HepG2 (cell line): ENCODE data around the gene KRTAP12-4. TPM values are rescaled to one million over a fixed set of nuclear protein-coding genes. Genes with fewer than 3 reads are reported as not detected.

Source experiments
- ATAC-seq: fragments of 200-7000 bp; cut with Tn5 transposase; 3 replicates; pipeline ENCODE4 v1.9.1; 2020; ENCODE audit warnings: mild to moderate bottlenecking, moderate library complexity
- BruUV-seq: library from RNA; stranded (reverse); fragments of 400-500 nt; replicated peaks from 2 replicates; lab custom pipeline; 2021; lab: Mats Ljungman, UMichigan
- CTCF ChIA-PET: fragments of 300-600 bp; formaldehyde crosslinking; extraction: SDS; loops from one replicate; lab custom pipeline; 2021; ENCODE audit warnings: low total read pairs, inconsistent platforms, low intra/inter-chr PET ratio; lab: Yijun Ruan, JAX
- POLR2A ChIA-PET: fragments of 350-600 bp; sonication (Branson Sonifier 250); formaldehyde crosslinking; loops from one replicate; lab custom pipeline; 2020; ENCODE audit warnings: antibody characterized with exemption, inconsistent platforms; lab: Yijun Ruan, JAX
- DNase-seq: peaks from one replicate; pipeline ENCODE4 v3.0.0-alpha.2; 2015; ENCODE audit warnings: low spot score
- FAIRE-seq: peaks from 3 replicates; lab custom pipeline; 2011; peaks lifted over from hg19 to GRCh38; lab: Jason Lieb, UNC
- H2AFZ ChIP-seq: one replicate; pipeline ENCODE4 v1.6.1; 2011; ENCODE audit warnings: low read length, inconsistent platforms
- H3K27ac ChIP-seq: fragments of 300-600 bp; 3 replicates; pipeline ENCODE4 v1.8.0; 2011; ENCODE audit warnings: mixed run types, mild to moderate bottlenecking, mixed read lengths, low read length, inconsistent platforms; ENCODE audit not compliant: insufficient read depth; ENCODE audit errors: extremely low read length
- H3K27me3 ChIP-seq, 2 experiments: fragments of 200-600 bp in 1 of 2; 2 replicates in 1 of 2; 3 replicates in 1 of 2; pipeline versions ENCODE4 v1.6.0 to v1.8.0; 2011; ENCODE audit warnings: low read length in 2 of 2, mild to moderate bottlenecking in 2 of 2, moderate library complexity in 2 of 2, inconsistent platforms in 1 of 2; ENCODE audit not compliant: insufficient read depth in 2 of 2, control insufficient read depth in 1 of 2
- H3K36me3 ChIP-seq, 2 experiments: fragments of 200-600 bp in 1 of 2; replicated peaks in 1 of 2; 2 replicates in 1 of 2; 3 replicates in 1 of 2; pipeline versions ENCODE4 v1.5.1 to v1.8.0; 2011; ENCODE audit warnings: low read length in 2 of 2, inconsistent platforms in 1 of 2; ENCODE audit not compliant: insufficient read depth in 2 of 2, control insufficient read depth in 1 of 2
- H3K4me1 ChIP-seq: 2 replicates; pipeline ENCODE4 v1.5.1; 2012; ENCODE audit warnings: low read length, inconsistent platforms; ENCODE audit not compliant: insufficient read depth
- H3K4me2 ChIP-seq: 2 replicates; pipeline ENCODE4 v1.6.0; 2011; ENCODE audit warnings: low read depth, low read length, inconsistent platforms
- H3K4me3 ChIP-seq, 3 experiments: fragments of 200-600 bp in 1 of 3; sonication (generic), shearing (Covaris generic) in 1 of 3; replicated peaks in 1 of 3; 2 replicates each; pipeline ENCODE4 v1.5.1; 2011 to 2016; ENCODE audit warnings: low read length in 3 of 3, inconsistent platforms in 2 of 3, low read depth in 2 of 3, mild to moderate bottlenecking in 2 of 3, control low read depth in 1 of 3, mixed read lengths in 1 of 3; ENCODE audit not compliant: insufficient read depth in 1 of 3
- H3K79me2 ChIP-seq: one replicate; pipeline ENCODE4 v1.6.1; 2011; ENCODE audit warnings: low read length, inconsistent platforms; ENCODE audit not compliant: insufficient read depth
- H3K9ac ChIP-seq: 2 replicates; pipeline ENCODE4 v1.6.0; 2011; ENCODE audit warnings: mild to moderate bottlenecking, low read depth, low read length, inconsistent platforms; ENCODE audit not compliant: insufficient read depth
- H3K9me3 ChIP-seq: 2 replicates; pipeline ENCODE4 v1.5.1; 2012; ENCODE audit warnings: mild to moderate bottlenecking, low read length
- H4K20me1 ChIP-seq: 2 replicates; pipeline ENCODE4 v1.6.0; 2011; ENCODE audit warnings: inconsistent platforms, mild to moderate bottlenecking, low read length, moderate library complexity; ENCODE audit not compliant: insufficient read depth
- BRF2 ChIP-seq: sonication (generic); formaldehyde crosslinking; IDR thresholded peaks from 2 replicates; pipeline ENCODE4 v1.8.1; 2022; ENCODE audit warnings: mild to moderate bottlenecking, missing genetic modification reagents
- CBFB ChIP-seq: sonication (generic); formaldehyde crosslinking; IDR thresholded peaks from 2 replicates; pipeline ENCODE4 v1.4.0; 2020; ENCODE audit warnings: missing genetic modification reagents
- DDIT3 ChIP-seq: sonication (generic); formaldehyde crosslinking; IDR thresholded peaks from 2 replicates; pipeline ENCODE4 v1.4.0; 2020; ENCODE audit warnings: mild to moderate bottlenecking, missing genetic modification reagents
- FOXO1 ChIP-seq: sonication (generic); formaldehyde crosslinking; IDR thresholded peaks from 2 replicates; pipeline ENCODE4 v1.4.0; 2020; ENCODE audit warnings: missing genetic modification reagents
- MATR3 ChIP-seq: sonication (generic); formaldehyde crosslinking; IDR thresholded peaks from 2 replicates; pipeline ENCODE4 v1.4.0; 2020; ENCODE audit warnings: missing genetic modification reagents
- MAZ ChIP-seq, 2 experiments: sonication (generic) in 1 of 2; formaldehyde crosslinking in 1 of 2; IDR thresholded peaks; 2 replicates each; pipeline versions ENCODE4 v1.5.0 to v1.6.1; 2012 to 2020; ENCODE audit warnings: low read depth in 2 of 2, mild to moderate bottlenecking in 2 of 2, borderline replicate concordance in 1 of 2, improper control_type of control experiment in 1 of 2, low read length in 1 of 2, missing genetic modification reagents in 1 of 2, moderate library complexity in 1 of 2
- MEF2D ChIP-seq: sonication (generic); formaldehyde crosslinking; IDR thresholded peaks from 2 replicates; pipeline ENCODE4 v1.5.1; 2020; ENCODE audit warnings: mild to moderate bottlenecking, missing genetic modification reagents
- NCOA1 ChIP-seq: sonication (generic); formaldehyde crosslinking; IDR thresholded peaks from 2 replicates; pipeline ENCODE4 v1.9.0; 2021; ENCODE audit warnings: missing genetic modification reagents
- SUZ12 ChIP-seq: fragments of 150-350 bp; IDR thresholded peaks from 2 replicates; pipeline ENCODE4 v1.6.1; 2014; ENCODE audit warnings: low read depth, low read length
- TFE3 ChIP-seq: IDR thresholded peaks from 2 replicates; pipeline ENCODE4 v1.6.1; 2016
- ZFP36L1 ChIP-seq: sonication (generic); formaldehyde crosslinking; IDR thresholded peaks from 2 replicates; pipeline ENCODE4 v1.8.0; 2022; ENCODE audit warnings: mild to moderate bottlenecking, missing genetic modification reagents, moderate library complexity
- ZFP41 ChIP-seq: sonication (generic); formaldehyde crosslinking; IDR thresholded peaks from 2 replicates; pipeline ENCODE4 v1.4.0; 2020; ENCODE audit warnings: mild to moderate bottlenecking, missing genetic modification reagents, borderline replicate concordance
- ZMYM3 ChIP-seq: sonication (generic); formaldehyde crosslinking; IDR thresholded peaks from 2 replicates; pipeline ENCODE4 v1.5.1; 2020; ENCODE audit warnings: mild to moderate bottlenecking, missing genetic modification reagents
- ZNF142 ChIP-seq: sonication (generic); formaldehyde crosslinking; IDR thresholded peaks from 2 replicates; pipeline ENCODE4 v1.4.0; 2020; ENCODE audit warnings: missing genetic modification reagents
- ZNF576 ChIP-seq: sonication (generic); formaldehyde crosslinking; IDR thresholded peaks from 2 replicates; pipeline ENCODE4 v1.4.0; 2020; ENCODE audit warnings: mild to moderate bottlenecking, missing genetic modification reagents
- ZNF781 ChIP-seq: sonication (generic); formaldehyde crosslinking; IDR thresholded peaks from 2 replicates; pipeline ENCODE4 v1.5.1; 2020; ENCODE audit warnings: borderline replicate concordance, mild to moderate bottlenecking, missing genetic modification reagents; ENCODE audit errors: not compliant biosample characterization
- ZNF850 ChIP-seq: sonication (generic); formaldehyde crosslinking; conservative IDR thresholded peaks from 2 replicates; pipeline ENCODE4 v1.9.0; 2021; ENCODE audit warnings: mild to moderate bottlenecking, missing genetic modification reagents
- in situ Hi-C: cut with HindIII; loops from 2 replicates; pipeline ENCODE4 v1.10.0; 2017; ENCODE audit warnings: low pct_unique_long_range_greater_than_20kb; ENCODE audit not compliant: extremely low pct_ligation_motif_present
- intact Hi-C: fragments of 100-400 bp; cut with micrococcal nuclease; formaldehyde crosslinking; loops from one replicate; pipeline ENCODE4 v1.10.0; 2022; ENCODE audit not compliant: unreplicated experiment
- polyA plus RNA-seq, 8 experiments: library from polyadenylated mRNA; depleted of rRNA in 3 of 8; stranded (reverse) in 7 of 8; unstranded in 1 of 8; fragments of >200 nt; fragmentation: Illumina TruSeq in 4 of 8; extraction: Trizol in 4 of 8; gene quantifications; 2 replicates each; pipeline versions ENCODE4 v1.2.1 to v1.2.3, GENCODE V29; 2011 to 2016; ENCODE audit warnings: low read depth in 4 of 8, missing spikeins in 1 of 8, mixed read lengths in 1 of 8; ENCODE audit not compliant: insufficient read depth in 1 of 8
- total RNA-seq, 5 experiments: library from RNA; depleted of rRNA; stranded (reverse); fragments of >200 nt; fragmentation: Illumina TruSeq; extraction: Trizol; gene quantifications; 2 replicates each; pipeline ENCODE4 v1.2.3, GENCODE V29; 2016; ENCODE audit warnings: low read depth in 1 of 5

The KRTAP12-4 gene
- total and polyA plus RNA-seq, 2 of the 13 experiments (the other 11 are each of a cell fraction or from before 2014, with no cell fraction given) = not detected

GRCh38 chr21:44609193-44609592, 45.3 kb downstream of the KRTAP12-4 start:
- peaks cover 1 to 2% of the 10 kb centered on the region in 2 experiments; a peak in 3 of 5 replicates for H3K27me3 ChIP-seq
- no peak overlapping the region for H2AFZ ChIP-seq
- intact Hi-C loops (no loop called here), in situ Hi-C loops (no loop called here)
- no peaks in the 10 kb centered on the region for H3K4me1 ChIP-seq
- POLR2A ChIA-PET = no interaction called here
- no peak overlapping the region for H3K9ac ChIP-seq
- no peak overlapping the region for H3K4me2 ChIP-seq
- H3K36me3 ChIP-seq = no peaks in the 10 kb centered on the region
- ATAC-seq = no peak
- no TSS peak for BruUV-seq
- no peak overlapping the region for H3K4me3 ChIP-seq
- FAIRE-seq = no peak
- CTCF ChIA-PET = no interaction called here
- no peaks in the 10 kb centered on the region for H3K79me2 ChIP-seq
- H3K9me3 ChIP-seq = peaks cover 24% of the 10 kb centered on the region; the same call in 1 of the 2 replicates
- no peak for DNase-seq
- no peak overlapping the region for H3K27ac ChIP-seq
- no peaks in the 10 kb centered on the region for H4K20me1 ChIP-seq
- TF ChIP-seq TFE3 (CRISPR knock-in tag) = no peak
- TF ChIP-seq CBFB (CRISPR knock-in tag) = no peak
- TF ChIP-seq MATR3 (CRISPR knock-in tag) = no peak
- no peak for TF ChIP-seq ZNF850 (CRISPR knock-in tag)
- no peak for TF ChIP-seq FOXO1 (CRISPR knock-in tag)
- no peak for TF ChIP-seq MEF2D (CRISPR knock-in tag)
- no peak for TF ChIP-seq ZNF142 (CRISPR knock-in tag)
- no peak for TF ChIP-seq MAZ (IDR thresholded peaks at IDR 0.05; ENCODE audit: borderline replicate concordance, low read depth, low read length)
- TF ChIP-seq MAZ (CRISPR knock-in tag; IDR thresholded peaks at IDR 0.05; ENCODE audit: low read depth) = no peak
- no peak for TF ChIP-seq NCOA1 (CRISPR knock-in tag)
- no peak for TF ChIP-seq ZMYM3
- TF ChIP-seq DDIT3 (CRISPR knock-in tag) = no peak
- no peak for TF ChIP-seq ZFP36L1 (CRISPR knock-in tag)
- no peak for TF ChIP-seq SUZ12
- TF ChIP-seq BRF2 (CRISPR knock-in tag) = no peak
- no peak for TF ChIP-seq ZFP41 (CRISPR knock-in tag)
- TF ChIP-seq ZNF781 (CRISPR knock-in tag) = no peak
- no peak for TF ChIP-seq ZNF576 (CRISPR knock-in tag)
